A673 (cell line): ENCODE measurements around the gene INTS11. TPM values are rescaled to one million over a fixed set of nuclear protein-coding genes. Genes with fewer than 3 reads are reported as not detected.

Source experiments
- BruUV-seq: library from RNA; stranded (reverse); fragments of 400-500 nt; replicated peaks from 2 replicates; lab custom pipeline; 2021; lab: Mats Ljungman, UMichigan
- CTCF ChIA-PET: fragments of 300-600 bp; sonication (Branson Sonifier 250); formaldehyde crosslinking; loops from one replicate; lab custom pipeline; 2022; ENCODE audit warnings: antibody characterized with exemption; lab: Charles Lee
- POLR2A ChIA-PET: fragments of 300-600 bp; sonication (Branson Sonifier 250); formaldehyde crosslinking; loops from one replicate; lab custom pipeline; 2022; ENCODE audit warnings: antibody characterized with exemption; ENCODE audit not compliant: low non-redundant PET; lab: Charles Lee
- DNase-seq: peaks from one replicate; pipeline ENCODE4 v3.0.0-alpha.2; 2015; ENCODE audit warnings: low spot score
- H3K27ac ChIP-seq: fragments of 200-600 bp; sonication (generic); 2 replicates; pipeline ENCODE4 v1.5.1; 2016; ENCODE audit warnings: mixed run types, low read depth, mild to moderate bottlenecking, mixed read lengths, antibody characterized with exemption, low read length; ENCODE audit not compliant: poor library complexity, severe bottlenecking
- H3K27me3 ChIP-seq: fragments of 200-600 bp; sonication (generic); replicated peaks from 2 replicates; pipeline ENCODE4 v1.6.1; 2017; ENCODE audit warnings: mixed run types, low read depth, mild to moderate bottlenecking, mixed read lengths, antibody characterized with exemption, low read length; ENCODE audit not compliant: insufficient read depth, poor library complexity
- H3K36me3 ChIP-seq: fragments of 200-600 bp; sonication (generic); 2 replicates; pipeline ENCODE4 v1.6.1; 2016; ENCODE audit warnings: mixed run types, mild to moderate bottlenecking, mixed read lengths, antibody characterized with exemption, low read length; ENCODE audit not compliant: insufficient read depth, poor library complexity, severe bottlenecking
- H3K4me1 ChIP-seq: fragments of 200-600 bp; sonication (generic); 2 replicates; pipeline ENCODE4 v1.6.1; 2017; ENCODE audit warnings: mixed run types, mild to moderate bottlenecking, mixed read lengths, antibody characterized with exemption, low read length; ENCODE audit not compliant: insufficient read depth, poor library complexity, severe bottlenecking
- H3K4me3 ChIP-seq: fragments of 200-600 bp; sonication (generic); 2 replicates; pipeline ENCODE4 v1.5.1; 2016; ENCODE audit warnings: low read depth, mixed run types, mild to moderate bottlenecking, mixed read lengths, low read length; ENCODE audit not compliant: poor library complexity, severe bottlenecking
- H3K9me3 ChIP-seq: fragments of 200-600 bp; sonication (generic); 2 replicates; pipeline ENCODE4 v1.6.1; 2016; ENCODE audit warnings: mixed run types, low read depth, mild to moderate bottlenecking, mixed read lengths, antibody characterized with exemption, low read length; ENCODE audit not compliant: poor library complexity, severe bottlenecking
- CTCF ChIP-seq: fragments of 300-800, 200-600 bp; sonication (generic); conservative IDR thresholded peaks from 2 replicates; pipeline ENCODE4 v1.5.1; 2017; ENCODE audit warnings: low read depth, mild to moderate bottlenecking, antibody characterized with exemption, low read length, moderate library complexity, mixed read lengths
- EZH2 ChIP-seq: fragments of 200-600 bp; sonication (generic); IDR thresholded peaks from 2 replicates; pipeline ENCODE4 v1.6.1; 2017; ENCODE audit warnings: borderline replicate concordance, low read depth, mild to moderate bottlenecking, mixed read lengths, antibody characterized with exemption, low read length; ENCODE audit not compliant: poor library complexity, severe bottlenecking
- intact Hi-C: fragments of 100-400 bp; cut with micrococcal nuclease; formaldehyde crosslinking; loops from one replicate; pipeline ENCODE4 v1.10.0; 2022; ENCODE audit not compliant: unreplicated experiment
- total RNA-seq: library from RNA; stranded (reverse); gene quantifications from 2 replicates; pipeline ENCODE4 v1.2.3, GENCODE V29; 2021

INTS11 gene
- total RNA-seq, 1 experiment from 2014 or later: 156 TPM

- Histone ChIP-seq H3K4me1 (peaks cover 19% of the 10 kb centered on the region), H3K27ac (no peak overlapping the region), H3K4me3 (no peak overlapping the region), H3K9me3 (no peaks in the 10 kb centered on the region), H3K27me3 (no peaks in the 10 kb centered on the region), H3K36me3 (peaks cover 27% of the 10 kb centered on the region)
- intact Hi-C loops: no loop called here
- BruUV-seq: no TSS peak
- DNase-seq: no peak
- TF ChIP-seq EZH2 (no peak), CTCF (no peak)
- POLR2A ChIA-PET: no interaction called here
- CTCF ChIA-PET: no interaction called here
Measured at GRCh38 chr1:1322952-1323351, 1.5 kb downstream of the INTS11 start.

GRCh38 chr1:1322418-1322817 lies 2.0 kb downstream of the INTS11 start:
- Histone ChIP-seq H3K9me3 (no peaks in the 10 kb centered on the region), H3K27ac (no peak overlapping the region), H3K4me1 (peaks cover 22% of the 10 kb centered on the region), H3K36me3 (peaks cover 32% of the 10 kb centered on the region), H3K4me3 (no peak overlapping the region), H3K27me3 (no peaks in the 10 kb centered on the region)
- CTCF ChIA-PET: no interaction called here
- POLR2A ChIA-PET: no interaction called here
- intact Hi-C loops: no loop called here
- TF ChIP-seq CTCF (no peak), EZH2 (no peak)
- no peak for DNase-seq
- BruUV-seq: no TSS peak

GRCh38 chr1:1321477-1321876 lies 3.0 kb downstream of the INTS11 start:
- no peak for TF ChIP-seq EZH2
- no TSS peak for BruUV-seq
- intact Hi-C loops: no loop called here
- peaks cover 22% of the 10 kb centered on the region for H3K4me1 ChIP-seq
- no peak for DNase-seq
- no peaks in the 10 kb centered on the region for H3K9me3 ChIP-seq
- no peak overlapping the region for H3K4me3 ChIP-seq
- H3K36me3 ChIP-seq: peaks cover 35% of the 10 kb centered on the region
- H3K27ac ChIP-seq: no peak overlapping the region
- H3K27me3 ChIP-seq: no peaks in the 10 kb centered on the region
- CTCF ChIA-PET: no interaction called here
- POLR2A ChIA-PET: no interaction called here

- intact Hi-C loops: no loop called here
- POLR2A ChIA-PET: no interaction called here
- Histone ChIP-seq H3K27me3 (no peaks in the 10 kb centered on the region), H3K4me3 (no peak overlapping the region), H3K27ac (no peak overlapping the region), H3K4me1 (peaks cover 21% of the 10 kb centered on the region), H3K9me3 (no peaks in the 10 kb centered on the region), H3K36me3 (peaks cover 35% of the 10 kb centered on the region)
- TF ChIP-seq EZH2 (no peak), CTCF (no peak)
- no TSS peak for BruUV-seq
- no peak for DNase-seq
- CTCF ChIA-PET: no interaction called here
Measured at GRCh38 chr1:1320666-1321448, 3.6 kb downstream of the INTS11 start.
